HPDE6-E6E7 (cell line): ENCODE measurements around the gene ZNF138.
"Not testable (repeated sequence)": the region's sequence is repeated elsewhere in the genome, so short reads cannot be mapped to it uniquely, and the experiment has no call there.

Experiments used
- DNase-seq: peaks from one replicate; pipeline ENCODE4 v3.0.0; 2011; ENCODE audit warnings: missing footprints; ENCODE audit errors: extremely low spot score

The ZNF138 gene

DNA sequence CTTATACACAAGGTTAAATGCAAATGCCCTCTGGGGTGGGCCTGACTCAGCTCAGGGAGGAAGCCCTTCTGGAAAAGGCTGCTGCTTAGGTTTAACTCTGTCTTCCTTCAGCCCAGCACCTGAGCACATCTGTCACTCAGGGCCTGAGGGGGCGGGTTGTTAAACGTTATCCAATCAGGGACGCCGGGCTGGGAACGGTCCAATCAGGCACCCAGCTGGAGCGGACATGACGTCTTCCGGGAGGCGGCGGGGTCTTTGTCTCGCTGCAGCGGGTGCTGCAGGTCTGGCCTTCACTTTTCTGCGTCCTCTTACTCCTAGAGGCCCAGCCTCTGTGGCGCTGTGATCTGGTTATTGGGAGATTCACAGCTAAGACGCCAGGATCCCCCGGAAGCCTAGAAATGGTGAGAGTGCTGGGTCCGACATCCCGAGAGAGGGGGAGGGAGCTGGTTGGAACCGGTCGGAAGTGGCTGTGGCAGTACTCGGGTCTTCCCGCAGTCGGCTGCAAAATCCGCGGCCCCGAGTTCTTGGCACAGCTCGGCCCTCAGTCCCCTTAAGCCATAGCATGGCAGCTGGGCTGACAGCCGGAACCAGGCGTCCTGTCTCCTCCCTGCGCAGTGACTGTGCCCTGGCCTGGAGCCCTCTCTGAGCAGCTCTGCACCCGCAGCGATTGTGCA is at the start of gene ZNF138:
TSS of gene ZNF138 (plus strand) at position 258 of the 674 bp plus-strand sequence. CDS start at position 399, 141 bp downstream.
- DNase-seq = peak; percentile 98

DNA sequence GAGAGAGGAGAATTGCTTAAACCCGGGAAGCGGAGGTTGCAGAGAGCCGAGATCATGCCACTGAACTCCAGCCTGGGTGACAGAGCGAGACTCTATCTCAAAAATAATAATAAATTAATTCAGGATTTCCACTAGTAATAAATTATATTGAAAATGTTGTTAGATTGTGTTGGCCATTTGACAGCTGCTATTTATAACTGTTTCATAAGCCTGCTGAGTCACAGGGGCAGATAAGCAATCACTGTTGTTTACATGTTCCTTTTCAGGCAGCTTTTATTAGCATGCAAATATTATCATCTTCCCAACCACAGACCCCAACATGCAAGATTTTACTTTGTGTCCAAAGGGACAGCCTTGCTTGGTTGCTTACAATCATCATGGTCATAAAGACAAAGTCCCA is 49.5 kb upstream of the ZNF138 start:
- no peak for DNase-seq

DNA sequence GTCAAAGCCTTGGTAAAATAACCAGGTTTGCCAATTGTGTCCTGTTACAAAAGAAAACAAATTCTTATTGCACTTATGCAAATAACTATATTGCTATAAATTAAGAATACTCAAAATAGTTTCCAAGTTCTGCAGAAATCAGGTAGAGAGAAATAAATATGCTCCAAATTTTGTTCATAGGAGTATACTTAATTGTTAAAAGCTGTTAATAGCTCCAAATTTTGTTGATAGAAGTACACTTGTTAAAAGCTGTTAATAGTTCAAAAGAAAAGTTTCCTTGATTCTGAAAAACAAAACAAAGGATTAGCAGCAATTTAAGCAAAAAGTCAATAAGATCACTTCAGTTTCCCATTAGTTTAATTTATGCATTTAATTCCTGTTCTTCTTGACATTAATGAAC is 46.4 kb upstream of the ZNF138 start:
- no peak for DNase-seq

DNA sequence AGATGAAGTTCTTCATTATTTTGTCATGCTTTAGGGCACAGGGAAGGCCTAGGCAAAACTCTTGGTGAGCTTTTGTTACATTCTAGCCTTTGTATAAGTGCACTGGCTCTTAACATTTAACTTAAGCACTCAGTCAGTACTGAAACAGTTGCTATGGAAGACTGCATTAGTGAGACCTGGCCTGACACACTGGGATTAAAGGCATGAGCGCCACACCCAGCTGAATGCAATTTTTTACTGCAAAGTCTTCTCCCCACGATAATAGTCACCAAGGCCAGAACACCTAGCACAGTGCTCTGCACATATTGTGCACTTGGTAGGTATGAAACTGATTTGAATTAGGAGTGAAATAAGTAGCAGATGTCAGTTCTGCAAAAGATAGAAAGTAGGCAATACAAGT is 41.2 kb upstream of the ZNF138 start:
- no peak for DNase-seq

GRCh38 chr7:64755865-64756264 is 38.4 kb upstream of the ZNF138 start:
- DNase-seq = no peak

GRCh38 chr7:64758151-64758550 is 36.1 kb upstream of the ZNF138 start:
- DNase-seq = no peak

- no peak for DNase-seq
These were observed 25.4 kb upstream of the ZNF138 start for GRCh38 chr7:64768824-64769223.

- no peak for DNase-seq
These were observed 19.9 kb upstream of the ZNF138 start for GRCh38 chr7:64774204-64774842.

GRCh38 chr7:64775289-64775688 is 18.9 kb upstream of the ZNF138 start:
- no peak for DNase-seq

GRCh38 chr7:64784842-64785241 is 9.4 kb upstream of the ZNF138 start:
- DNase-seq = not testable (repeated sequence)

DNA sequence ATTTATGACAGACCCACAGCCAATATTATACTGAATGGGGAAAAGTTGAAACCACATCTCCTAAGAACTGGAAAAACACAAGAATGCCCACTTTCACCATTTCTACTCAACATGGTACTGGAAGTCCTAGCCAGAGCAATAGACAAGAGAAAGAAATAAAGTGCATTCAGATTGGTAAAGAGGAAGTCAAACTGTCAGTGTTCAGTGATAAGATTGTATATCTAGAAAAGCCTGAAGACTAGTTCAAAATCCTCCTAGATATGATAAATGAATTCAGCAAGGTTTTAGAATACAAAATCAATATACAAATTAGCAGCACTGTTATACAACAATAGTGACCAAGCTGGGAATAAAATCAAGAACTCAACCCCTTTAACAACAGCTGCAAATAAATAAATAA is 6.9 kb upstream of the ZNF138 start:
- DNase-seq = no peak

- DNase-seq = not testable (repeated sequence)
These were observed 5.0 kb upstream of the ZNF138 start for GRCh38 chr7:64789241-64789640.

DNA sequence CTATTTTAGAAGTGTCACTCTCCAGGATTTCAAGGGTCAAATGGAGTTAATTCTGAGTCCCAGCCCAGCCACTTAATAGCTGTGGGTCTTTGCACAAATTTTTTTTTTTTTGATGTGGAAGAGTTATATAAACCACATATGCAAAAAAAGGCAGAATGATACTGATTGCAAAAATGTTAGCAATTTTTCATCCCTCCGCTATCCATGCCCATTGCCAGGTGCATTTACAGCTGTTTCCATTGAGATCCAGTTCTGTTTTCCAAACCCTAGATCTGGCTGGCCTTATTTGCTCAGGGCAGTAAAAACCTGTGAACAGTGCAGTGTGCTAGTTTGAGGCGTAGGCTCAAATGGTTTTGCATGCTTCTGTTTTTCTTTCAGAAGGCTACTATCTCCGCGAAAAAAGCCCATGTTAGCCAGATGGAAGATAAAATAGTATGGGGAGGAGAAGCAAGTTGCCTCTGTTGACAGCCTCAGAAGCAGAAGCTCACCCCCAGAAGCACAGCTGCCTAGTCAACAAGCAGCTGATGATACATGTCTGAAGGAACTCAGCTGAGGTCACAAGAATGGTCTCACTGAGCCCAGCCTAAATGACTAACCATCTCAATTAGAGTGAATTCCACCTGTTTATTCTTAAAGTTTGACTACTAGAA is 997 bp upstream of the ZNF138 start:
- DNase-seq = no peak

DNA sequence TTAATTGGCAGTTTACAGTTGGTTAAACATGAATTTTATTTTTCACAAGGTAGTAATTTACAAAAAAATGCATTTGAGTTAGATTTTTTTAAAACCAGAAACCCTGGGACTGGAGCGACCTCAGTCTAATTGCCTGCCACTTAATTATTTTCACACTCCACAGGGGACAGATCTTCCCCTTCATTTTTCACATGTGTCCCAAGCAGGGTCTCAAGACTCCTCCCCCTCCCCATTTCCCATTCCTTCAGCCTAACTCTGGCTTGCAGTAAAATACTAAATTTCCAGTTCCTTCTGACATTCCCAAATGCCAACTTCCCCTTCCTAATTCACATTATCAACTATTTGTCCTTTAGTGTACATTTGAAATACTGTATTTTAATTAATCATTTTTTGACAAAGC is 948 bp downstream of the ZNF138 start:
- no peak for DNase-seq

DNA sequence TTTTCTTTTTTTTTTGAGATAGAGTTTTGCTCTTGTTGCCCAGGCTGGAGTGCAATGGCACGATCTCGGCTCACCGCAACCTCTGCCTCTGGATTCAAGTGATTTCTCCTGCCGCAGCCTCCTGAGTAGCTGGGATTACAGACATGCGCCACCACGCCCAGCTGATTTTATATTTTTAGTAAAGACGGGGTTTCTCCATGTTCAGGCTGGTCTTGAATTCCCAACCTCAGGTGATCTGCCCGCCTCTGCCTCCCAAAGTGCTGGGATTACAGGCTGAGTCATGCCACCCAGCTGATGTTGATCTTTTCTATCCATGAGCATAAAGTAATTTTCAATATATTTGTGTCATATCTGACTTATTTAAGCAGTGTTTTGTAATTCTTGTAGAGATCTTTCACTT is 4.9 kb downstream of the ZNF138 start:
- not testable (repeated sequence) for DNase-seq

DNA sequence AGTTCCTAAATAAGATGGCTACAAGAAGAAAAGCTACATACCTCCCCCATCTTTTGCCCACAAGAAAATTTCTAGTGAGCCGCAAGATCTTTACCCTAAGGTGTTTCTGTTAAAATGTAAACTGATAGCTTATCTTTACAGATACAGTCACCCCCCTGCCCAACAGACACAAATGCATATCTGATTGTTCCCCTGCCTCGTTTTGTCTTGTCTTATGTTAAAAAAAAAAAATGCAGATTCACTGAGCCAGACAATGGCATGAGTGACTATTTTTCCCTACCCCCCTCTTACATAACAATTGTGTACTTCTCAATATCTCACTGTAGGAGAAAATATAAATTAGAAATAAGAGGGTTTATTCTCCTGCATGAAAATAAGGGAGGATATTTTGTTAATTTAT is 8.5 kb downstream of the ZNF138 start:
- no peak for DNase-seq

- DNase-seq = no peak
These were observed 13.6 kb downstream of the ZNF138 start for GRCh38 chr7:64807731-64808365.

DNA sequence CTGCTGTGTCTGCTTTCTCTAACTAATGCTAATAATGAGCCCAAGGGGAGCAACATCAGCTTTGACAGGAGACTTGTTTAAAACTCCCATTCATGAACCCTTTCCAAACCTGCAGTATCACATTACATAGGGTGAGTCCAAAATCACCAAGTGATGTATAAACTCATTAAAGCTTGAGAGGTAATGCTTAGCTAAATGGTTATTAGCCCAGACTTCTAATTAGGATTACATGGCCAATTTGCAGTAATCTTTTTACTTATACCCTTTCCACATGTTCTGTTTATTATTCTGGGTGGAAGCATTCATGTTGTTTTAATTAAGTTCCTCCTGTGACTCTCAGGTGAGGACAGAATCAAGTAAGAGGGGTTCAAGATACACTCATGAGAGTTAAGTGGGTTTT is 17.5 kb downstream of the ZNF138 start:
- no peak for DNase-seq

- DNase-seq = no peak
These were observed 36.7 kb downstream of the ZNF138 start for GRCh38 chr7:64830926-64831325.

- no peak for DNase-seq
These were observed 37.9 kb downstream of the ZNF138 start for GRCh38 chr7:64832136-64832535.

- DNase-seq = no peak
These were observed 40.8 kb downstream of the ZNF138 start for GRCh38 chr7:64834989-64835388.

DNA sequence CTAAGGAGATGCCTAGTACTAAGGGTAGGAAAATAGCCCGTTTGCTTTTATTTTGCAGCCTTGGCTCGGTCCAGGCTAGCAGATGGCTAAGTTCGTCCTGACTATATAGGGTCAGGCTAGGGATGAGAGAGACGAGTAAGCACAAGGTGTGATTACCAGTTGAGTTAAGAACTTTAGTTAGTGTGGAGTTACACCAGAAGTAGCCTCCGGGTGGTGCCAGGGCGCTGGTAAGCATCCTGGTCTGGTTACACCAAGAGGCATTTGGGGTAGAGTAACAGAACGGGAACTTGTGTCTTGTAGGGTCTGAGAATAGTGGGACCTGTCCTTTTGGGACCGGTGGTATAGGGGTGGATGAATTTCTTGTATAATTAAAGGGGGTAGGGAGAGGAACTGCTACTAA is 41.6 kb downstream of the ZNF138 start:
- DNase-seq = not testable (repeated sequence)

DNA sequence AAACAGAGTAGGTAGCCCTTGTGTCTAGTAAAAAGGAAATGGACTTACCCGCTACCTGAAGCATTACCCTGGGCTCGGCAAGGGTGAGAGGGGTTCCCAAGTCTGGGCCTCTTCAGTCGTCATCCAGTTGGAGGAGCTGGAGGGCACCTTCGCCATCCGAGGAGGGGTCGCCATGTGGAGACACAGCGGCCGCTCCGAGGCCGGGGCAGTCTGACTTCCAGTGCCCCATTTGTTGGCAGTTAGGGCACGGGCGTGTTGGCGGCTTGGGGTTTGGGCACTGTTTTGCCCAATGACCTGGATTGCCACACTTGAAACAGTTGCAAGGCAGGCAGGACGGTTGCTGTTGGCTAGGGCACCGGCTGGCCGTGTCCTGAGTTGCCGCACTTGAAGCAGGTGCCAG is 43.8 kb downstream of the ZNF138 start:
- DNase-seq = not testable (repeated sequence)
